H1 (cell line): ENCODE data around the gene ADCY3. TPM values are rescaled to one million over a fixed set of nuclear protein-coding genes. Genes with fewer than 3 reads are reported as not detected.

ENCODE experiments used
- CTCF ChIA-PET: fragments of 300-600 bp; sonication (Branson Sonifier 250); formaldehyde crosslinking; loops from one replicate; lab custom pipeline; 2021; ENCODE audit not compliant: partially characterized antibody; lab: Charles Lee
- POLR2A ChIA-PET: fragments of 300-600 bp; sonication (Branson Sonifier 250); formaldehyde crosslinking; loops from one replicate; lab custom pipeline; 2021; ENCODE audit warnings: inconsistent platforms; ENCODE audit not compliant: partially characterized antibody; lab: Charles Lee
- DNase-seq, 2 experiments: peaks; one replicate each; pipeline versions ENCODE4 v3.0.0 to v3.0.0-alpha.2; 2010 to 2022; ENCODE audit warnings: low spot score in 2 of 2, low read depth in 1 of 2, mixed read lengths in 1 of 2
- FAIRE-seq: peaks from 2 replicates; lab custom pipeline; 2011; peaks lifted over from hg19 to GRCh38; lab: Jason Lieb, UNC
- H2AFZ ChIP-seq: 2 replicates; pipeline ENCODE4 v1.8.1; 2012; ENCODE audit warnings: low read length, inconsistent platforms
- H2AK5ac ChIP-seq: 2 replicates; pipeline ENCODE4 v1.6.1; 2013; ENCODE audit warnings: low read depth, low read length
- H2BK120ac ChIP-seq: replicated peaks from 2 replicates; pipeline ENCODE3; 2013; ENCODE audit warnings: low read depth, low read length, inconsistent platforms
- H2BK12ac ChIP-seq: 2 replicates; pipeline ENCODE4 v1.6.1; 2013; ENCODE audit warnings: low read depth, low read length
- H2BK15ac ChIP-seq: 2 replicates; pipeline ENCODE4 v1.6.1; 2013; ENCODE audit warnings: low read length
- H2BK20ac ChIP-seq: 2 replicates; pipeline ENCODE4 v1.6.1; 2013; ENCODE audit warnings: low read length
- H2BK5ac ChIP-seq: 2 replicates; pipeline ENCODE4 v1.6.1; 2013; ENCODE audit warnings: low read depth, low read length
- H3K14ac ChIP-seq: 2 replicates; pipeline ENCODE4 v1.6.1; 2013; ENCODE audit warnings: inconsistent platforms; ENCODE audit not compliant: insufficient read length
- H3K18ac ChIP-seq: 2 replicates; pipeline ENCODE4 v1.6.1; 2013; ENCODE audit warnings: low read length; ENCODE audit errors: extremely low read depth
- H3K23ac ChIP-seq: 2 replicates; pipeline ENCODE4 v1.6.1; 2013; ENCODE audit warnings: inconsistent platforms; ENCODE audit not compliant: insufficient read length
- H3K23me2 ChIP-seq: 2 replicates; pipeline ENCODE4 v1.6.1; 2013; ENCODE audit warnings: low read depth, low read length
- H3K27ac ChIP-seq: 2 replicates; pipeline ENCODE4 v1.6.1; 2011; ENCODE audit warnings: low read depth, low read length, inconsistent platforms
- H3K27me3 ChIP-seq, 4 experiments: replicated peaks in 1 of 4; 1 replicate in 1 of 4; 2 replicates in 3 of 4; pipeline versions ENCODE4 v1.6.1 to v1.8.1; 2011 to 2013; ENCODE audit warnings: low read length in 3 of 4, mild to moderate bottlenecking in 3 of 4, inconsistent platforms in 2 of 4, mixed read lengths in 2 of 4, moderate library complexity in 1 of 4; ENCODE audit not compliant: control insufficient read depth in 3 of 4, insufficient read depth in 3 of 4; ENCODE audit errors: extremely low read depth in 1 of 4
- H3K36me3 ChIP-seq, 4 experiments: 2 replicates each; pipeline versions ENCODE4 v1.6.1 to v1.8.1; 2011 to 2013; ENCODE audit warnings: mild to moderate bottlenecking in 4 of 4, low read length in 3 of 4, moderate library complexity in 2 of 4, control low read depth in 1 of 4, inconsistent platforms in 1 of 4; ENCODE audit not compliant: insufficient read depth in 4 of 4, control insufficient read depth in 2 of 4
- H3K4ac ChIP-seq: replicated peaks from 2 replicates; pipeline ENCODE3; 2013; ENCODE audit warnings: low read length, low read depth, mixed read lengths, inconsistent platforms; ENCODE audit not compliant: insufficient read length
- H3K4me1 ChIP-seq, 4 experiments: replicated peaks in 1 of 4; 1 replicate in 1 of 4; 2 replicates in 3 of 4; pipeline versions ENCODE4 v1.6.1 to v1.8.1; 2011 to 2013; ENCODE audit warnings: low read length in 3 of 4, inconsistent platforms in 2 of 4, mixed read lengths in 1 of 4; ENCODE audit not compliant: insufficient read depth in 4 of 4, control insufficient read depth in 3 of 4
- H3K4me2 ChIP-seq, 2 experiments: 2 replicates each; pipeline versions ENCODE4 v1.6.1 to v1.8.1; 2011 to 2013; ENCODE audit warnings: low read depth in 2 of 2, low read length in 2 of 2, control low read depth in 1 of 2, inconsistent platforms in 1 of 2, mild to moderate bottlenecking in 1 of 2; ENCODE audit not compliant: insufficient read depth in 1 of 2
- H3K4me3 ChIP-seq, 4 experiments: fragments of 200-600, 300-600 bp in 1 of 4; sonication (generic), shearing (Covaris generic), sonication (Bioruptor Twin) in 1 of 4; 2 replicates each; pipeline versions ENCODE4 v1.5.1 to v1.8.1; 2011 to 2016; ENCODE audit warnings: low read length in 4 of 4, low read depth in 3 of 4, control low read depth in 2 of 4, inconsistent platforms in 2 of 4, mild to moderate bottlenecking in 2 of 4, mixed read lengths in 1 of 4, moderate library complexity in 1 of 4; ENCODE audit not compliant: insufficient read depth in 2 of 4; ENCODE audit errors: extremely low read depth in 1 of 4
- H3K56ac ChIP-seq: replicated peaks from 2 replicates; pipeline ENCODE3; 2013; ENCODE audit warnings: low read depth, mild to moderate bottlenecking, mixed read lengths, low read length, inconsistent platforms; ENCODE audit not compliant: insufficient read length
- H3K79me1 ChIP-seq: 2 replicates; pipeline ENCODE4 v1.6.1; 2013; ENCODE audit warnings: low read depth, low read length, control low read depth
- H3K79me2 ChIP-seq, 2 experiments: 2 replicates each; pipeline versions ENCODE4 v1.6.1 to v1.8.1; 2012 to 2013; ENCODE audit warnings: low read length in 2 of 2, mild to moderate bottlenecking in 2 of 2, inconsistent platforms in 1 of 2; ENCODE audit not compliant: insufficient read depth in 2 of 2, control insufficient read depth in 1 of 2
- H3K9ac ChIP-seq, 4 experiments: replicated peaks in 1 of 4; 1 replicate in 1 of 4; 2 replicates in 3 of 4; pipeline versions ENCODE4 v1.6.1 to v1.8.1; 2011 to 2013; ENCODE audit warnings: low read depth in 3 of 4, low read length in 3 of 4, control low read depth in 2 of 4, mild to moderate bottlenecking in 2 of 4, moderate library complexity in 2 of 4, inconsistent platforms in 1 of 4; ENCODE audit errors: extremely low read depth in 1 of 4
- H3K9me3 ChIP-seq, 2 experiments: 2 replicates each; pipeline versions ENCODE4 v1.6.1 to v1.8.1; 2012 to 2013; ENCODE audit warnings: mild to moderate bottlenecking in 2 of 2, moderate library complexity in 2 of 2, control low read depth in 1 of 2, inconsistent platforms in 1 of 2, low read depth in 1 of 2, low read length in 1 of 2, mixed read lengths in 1 of 2; ENCODE audit not compliant: insufficient read depth in 2 of 2
- H4K20me1 ChIP-seq, 2 experiments: replicated peaks in 1 of 2; 2 replicates each; pipeline versions ENCODE3 to v1.8.1; 2011 to 2013; ENCODE audit warnings: inconsistent platforms in 2 of 2, low read length in 2 of 2, mild to moderate bottlenecking in 1 of 2; ENCODE audit not compliant: insufficient read depth in 2 of 2, control insufficient read depth in 1 of 2
- H4K5ac ChIP-seq: 2 replicates; pipeline ENCODE4 v1.6.1; 2013; ENCODE audit warnings: low read length, low read depth, mixed read lengths, inconsistent platforms; ENCODE audit not compliant: insufficient read length
- H4K8ac ChIP-seq: 2 replicates; pipeline ENCODE4 v1.8.0; 2013; ENCODE audit warnings: mild to moderate bottlenecking, moderate library complexity, low read length, inconsistent platforms; ENCODE audit not compliant: insufficient read depth; ENCODE audit errors: extremely low read depth
- H4K91ac ChIP-seq: replicated peaks from 2 replicates; pipeline ENCODE3; 2013; ENCODE audit warnings: low read length, mixed read lengths, inconsistent platforms; ENCODE audit not compliant: insufficient read length
- E2F6 ChIP-seq: IDR thresholded peaks from 2 replicates; pipeline ENCODE4 v1.6.1; 2012; ENCODE audit warnings: inconsistent platforms
- EGR1 ChIP-seq: IDR thresholded peaks from 2 replicates; pipeline ENCODE4 v1.6.1; 2011; ENCODE audit warnings: low read depth, low read length, borderline replicate concordance
- RBBP5 ChIP-seq: IDR thresholded peaks from 2 replicates; pipeline ENCODE4 v1.7.1; 2012; ENCODE audit warnings: low read depth, mild to moderate bottlenecking, inconsistent platforms, low read length, moderate library complexity, borderline replicate concordance
- RXRA ChIP-seq: IDR thresholded peaks from 2 replicates; pipeline ENCODE4 v1.6.1; 2011; ENCODE audit warnings: low read depth, mild to moderate bottlenecking, low read length, moderate library complexity; ENCODE audit not compliant: insufficient read depth
- WGBS, 2 experiments: shearing (Covaris generic) in 1 of 2; methylation state at CpG; one replicate each; pipeline versions ENCODE4 v1.1.6 to v1.1.7; 2013 to 2015; ENCODE audit warnings: low lambda C conversion rate in 2 of 2, mixed read lengths in 2 of 2, inconsistent platforms in 1 of 2, low coverage in 1 of 2, missing lambda C conversion rate in 1 of 2; ENCODE audit not compliant: insufficient replicate concordance in 2 of 2, insufficient coverage in 1 of 2, insufficient read length in 1 of 2; ENCODE audit errors: extremely low coverage in 1 of 2, missing lambda C conversion rate in 1 of 2; 5-methylcytosine and 5-hydroxymethylcytosine counted together
- polyA plus RNA-seq, 7 experiments: library from polyadenylated mRNA; depleted of rRNA in 3 of 7; stranded (reverse) in 5 of 7; unstranded in 2 of 7; fragments of >200 nt in 5 of 7; fragments of 200-250 nt in 2 of 7; gene quantifications; 1 replicate in 5 of 7; 2 replicates in 1 of 7; 4 replicates in 1 of 7; pipeline versions ENCODE4 v1.2.1 to v1.2.3, GENCODE V29; 2011 to 2013; ENCODE audit warnings: missing spikeins in 2 of 7, mixed read lengths in 2 of 7
- total RNA-seq: library from RNA; stranded (reverse); fragmentation: NEBNext Ultra II Directional; extraction: Animal tissue kit (Norgen Biotek cat#: 25700); gene quantifications from 2 replicates; pipeline ENCODE4 v1.2.1, GENCODE V29; 2021

Gene ADCY3
- total and polyA plus RNA-seq, 2 of the 8 experiments (the other 6 are each of a cell fraction or from before 2014, with no cell fraction given) = 45.1 to 52.9 TPM

GRCh38 chr2:24836706-24837105 lies 83.3 kb downstream of the ADCY3 start:
- H3K18ac ChIP-seq = no peak overlapping the region
- H3K79me1 ChIP-seq = no peaks in the 10 kb centered on the region; the same call in 1 of the 2 replicates
- ChIA-PET CTCF (interaction anchor here (0.7 to 4.0 kb wide), 4 partner anchors 10 to 43 kb away, joined by 3 to 20 read pairs (median 4); no protein-coding TSS in a partner anchor), POLR2A (no interaction called here)
- no peak overlapping the region for H4K91ac ChIP-seq
- TF ChIP-seq E2F6 (no peak), RXRA (no peak), RBBP5 (no peak), EGR1 (no peak)
- peaks cover 0 to 14% (median 2%) of the 10 kb centered on the region in 4 experiments; a peak in 4 of 8 replicates for H3K36me3 ChIP-seq
- H3K9ac ChIP-seq = no peak overlapping the region
- H3K4me3 ChIP-seq = no peak overlapping the region
- H2BK120ac ChIP-seq = no peak overlapping the region
- no peak overlapping the region for H3K23ac ChIP-seq
- H3K23me2 ChIP-seq = no peaks in the 10 kb centered on the region
- no peaks in the 10 kb centered on the region for H3K27me3 ChIP-seq
- DNase-seq (no peak), FAIRE-seq (no peak)
- no peak overlapping the region for H3K14ac ChIP-seq
- H3K4me1 ChIP-seq = peaks cover 0 to 14% (median 6%) of the 10 kb centered on the region in 4 experiments; a peak in 5 of 7 replicates
- H2BK5ac ChIP-seq = no peak overlapping the region
- no peak overlapping the region for H2BK12ac ChIP-seq
- no peak overlapping the region for H3K56ac ChIP-seq
- no peak overlapping the region for H3K27ac ChIP-seq
- no peak overlapping the region for H2AFZ ChIP-seq
- H3K4ac ChIP-seq = no peak overlapping the region
- 89% methylated on average over 9 of the region's 9 CpGs; no CpG with 5 or more reads in 1 of the 2 experiments for WGBS, 2 experiments
- peaks cover 2 to 8% of the 10 kb centered on the region in 2 experiments; a peak in 1 of 4 replicates for H3K9me3 ChIP-seq
- H3K4me2 ChIP-seq = no peak overlapping the region
- H3K79me2 ChIP-seq = no peaks in the 10 kb centered on the region; a peak in 1 of 4 replicates
- H4K20me1 ChIP-seq = no peaks in the 10 kb centered on the region
- no peak overlapping the region for H4K8ac ChIP-seq
- no peak overlapping the region for H2BK20ac ChIP-seq
- H4K5ac ChIP-seq = no peak overlapping the region
- H2BK15ac ChIP-seq = no peak overlapping the region
- no peak overlapping the region for H2AK5ac ChIP-seq
